Thyroid gland (tissue), 4 donors: Measurements from ENCODE around the gene FBXL13.

Experiments used
- POLR2A ChIP-seq, 2 donors: fragments of 450-650 bp; IDR thresholded peaks; one replicate each; pipeline ENCODE4 v1.6.1; 2017; ENCODE audit warnings: antibody characterized with exemption in 2 of 2, mild to moderate bottlenecking in 2 of 2, moderate library complexity in 1 of 2
- TF ChIP-seq, protein P1 (sequence below), 6 experiments: fragments of 200-600 bp in 3 of 6; fragments of 450-650 bp in 3 of 6; sonication (generic) in 3 of 6; IDR thresholded peaks; one replicate each; pipeline ENCODE4 v1.5.1; 2016 to 2019; ENCODE audit warnings: antibody characterized with exemption in 6 of 6, mild to moderate bottlenecking in 2 of 6, inconsistent platforms in 1 of 6, moderate library complexity in 1 of 6

DNA sequence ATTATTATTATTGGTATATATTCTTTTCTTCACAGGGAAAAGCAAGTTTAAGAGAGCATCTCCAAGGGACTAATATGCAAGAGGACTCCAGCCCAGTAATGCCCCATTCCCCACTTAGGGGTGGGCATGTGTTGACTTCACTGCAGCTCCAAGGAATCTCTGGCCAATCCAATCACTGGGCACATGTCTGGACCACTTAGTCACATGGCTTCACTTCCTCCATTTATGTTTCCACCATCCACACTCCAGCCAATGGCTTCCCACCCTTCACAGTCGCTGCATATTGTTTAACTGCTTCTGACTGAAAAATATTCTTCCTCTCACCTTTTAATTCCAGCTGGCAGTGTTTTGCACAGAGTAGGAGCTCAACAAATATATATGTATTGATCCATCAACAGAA is 43.6 kb downstream of the FBXL13 start:
- TF ChIP-seq, protein P1, sequence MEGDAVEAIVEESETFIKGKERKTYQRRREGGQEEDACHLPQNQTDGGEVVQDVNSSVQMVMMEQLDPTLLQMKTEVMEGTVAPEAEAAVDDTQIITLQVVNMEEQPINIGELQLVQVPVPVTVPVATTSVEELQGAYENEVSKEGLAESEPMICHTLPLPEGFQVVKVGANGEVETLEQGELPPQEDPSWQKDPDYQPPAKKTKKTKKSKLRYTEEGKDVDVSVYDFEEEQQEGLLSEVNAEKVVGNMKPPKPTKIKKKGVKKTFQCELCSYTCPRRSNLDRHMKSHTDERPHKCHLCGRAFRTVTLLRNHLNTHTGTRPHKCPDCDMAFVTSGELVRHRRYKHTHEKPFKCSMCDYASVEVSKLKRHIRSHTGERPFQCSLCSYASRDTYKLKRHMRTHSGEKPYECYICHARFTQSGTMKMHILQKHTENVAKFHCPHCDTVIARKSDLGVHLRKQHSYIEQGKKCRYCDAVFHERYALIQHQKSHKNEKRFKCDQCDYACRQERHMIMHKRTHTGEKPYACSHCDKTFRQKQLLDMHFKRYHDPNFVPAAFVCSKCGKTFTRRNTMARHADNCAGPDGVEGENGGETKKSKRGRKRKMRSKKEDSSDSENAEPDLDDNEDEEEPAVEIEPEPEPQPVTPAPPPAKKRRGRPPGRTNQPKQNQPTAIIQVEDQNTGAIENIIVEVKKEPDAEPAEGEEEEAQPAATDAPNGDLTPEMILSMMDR (IDR thresholded peaks at IDR 0.05), result no peak
- TF ChIP-seq POLR2A (IDR thresholded peaks at IDR 0.05), result no peak
